ENCODE results near the gene EMC10. TPM values are rescaled to one million over a fixed set of nuclear protein-coding genes. Genes with fewer than 3 reads are reported as not detected.

The EMC10 gene
- total and polyA plus RNA-seq, 2 of the 4 experiments (the other 2 are of a cell fraction): 11.3 to 90.9 TPM

DNA sequence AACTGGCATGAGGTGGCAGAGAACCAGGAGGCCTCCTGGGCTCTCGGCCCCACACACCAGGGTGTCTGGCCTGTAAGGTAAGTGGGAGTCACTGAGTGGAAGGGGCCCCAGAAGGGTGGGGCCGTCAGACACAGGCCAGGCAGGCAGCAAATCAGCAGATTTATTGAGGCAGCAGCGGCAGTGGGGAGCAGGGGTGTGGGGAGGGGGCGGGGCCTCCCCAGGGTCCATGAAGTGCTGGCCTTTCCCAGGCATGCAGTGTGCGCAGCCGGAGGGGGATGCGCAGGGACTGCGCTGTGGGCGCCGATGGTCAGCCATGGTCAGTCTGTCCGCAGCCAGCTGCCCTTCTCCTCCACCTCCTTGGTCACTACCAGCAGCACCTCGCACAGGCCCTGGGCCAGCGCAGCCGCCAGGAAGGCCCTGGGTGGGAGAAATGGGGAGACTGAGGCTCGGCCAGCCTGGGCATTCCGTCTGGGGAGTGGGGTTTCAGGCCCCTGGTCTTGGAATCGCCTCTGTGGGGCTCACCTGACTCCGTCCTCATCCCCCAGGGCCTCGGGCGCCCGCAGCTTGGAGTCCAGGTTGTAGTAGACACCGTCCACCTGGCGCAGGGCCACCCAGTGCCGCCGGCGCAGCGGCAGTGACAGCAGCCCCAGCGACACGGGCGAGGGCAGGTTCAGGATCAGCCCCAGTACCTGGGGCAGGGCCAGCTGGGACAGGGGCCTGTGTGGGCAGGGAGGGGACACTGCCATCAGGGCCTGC lies 29.7 kb downstream of the EMC10 start:
- no TSS peak for BruUV-seq (replicated peaks)
- Histone ChIP-seq H3K27me3 (ENCODE audit: control insufficient read depth, insufficient read depth, low read length) (peaks cover 4% of the 10 kb centered on the region; the same call in 1 of the 2 replicates), H2AFZ (replicated peaks; ENCODE audit: low read length, poor library complexity) (no peak overlapping the region), H4K5ac (ENCODE audit: low read depth, low read length) (no peak overlapping the region), H4K91ac (ENCODE audit: insufficient read depth, low read depth, low read length) (no peak overlapping the region), H3K27ac (ENCODE audit: insufficient read depth, low read length) (no peak overlapping the region), H3K4me3 (ENCODE audit: insufficient read depth, low read depth, low read length) (no peak overlapping the region), H2AK5ac (ENCODE audit: low read depth, low read length) (no peak overlapping the region), H3K79me1 (ENCODE audit: low read depth in 1 of 2, low read length in 2 of 2) (peaks cover 5 to 10% of the 10 kb centered on the region in 2 experiments; a peak in 3 of 4 replicates), H3K9ac (ENCODE audit: low read depth, low read length) (no peak overlapping the region), H3K56ac (ENCODE audit: extremely low read depth, insufficient read depth, low read length) (no peak overlapping the region), H2BK15ac (ENCODE audit: low read depth, low read length) (no peak overlapping the region), H3K23ac (ENCODE audit: low read depth, low read length) (no peak overlapping the region), H4K8ac (ENCODE audit: low read depth in 2 of 2, low read length in 2 of 2) (no peak overlapping the region), H2BK120ac (ENCODE audit: low read depth, low read length) (no peak overlapping the region), H2AK9ac (replicated peaks; ENCODE audit: low read depth, low read length, poor library complexity) (no peak overlapping the region), H3K36me3 (ENCODE audit: control insufficient read depth, insufficient read depth, low read length) (peaks cover 3% of the 10 kb centered on the region; the same call in 1 of the 2 replicates), H2BK20ac (ENCODE audit: low read depth, low read length) (no peak overlapping the region), H3K4me1 (ENCODE audit: control insufficient read depth, insufficient read depth, low read length) (peaks cover 3% of the 10 kb centered on the region), H3K4ac (ENCODE audit: low read depth, low read length) (no peak overlapping the region), H3K18ac (ENCODE audit: low read depth, low read length) (no peak overlapping the region), H3K9me3 (ENCODE audit: control insufficient read depth, insufficient read depth, low read length) (no peaks in the 10 kb centered on the region), H3K14ac (replicated peaks; ENCODE audit: low read depth, low read length) (no peak overlapping the region), H3K4me2 (ENCODE audit: low read depth, low read length) (no peak overlapping the region), H2BK5ac (ENCODE audit: low read depth, low read length, poor library complexity, severe bottlenecking) (no peak overlapping the region), H3K9me1 (ENCODE audit: insufficient read depth, low read length) (no peaks in the 10 kb centered on the region), H4K20me1 (ENCODE audit: insufficient read depth, low read length) (no peaks in the 10 kb centered on the region)
- TF ChIP-seq USF2 (IDR thresholded peaks at IDR 0.05; ENCODE audit: low read depth, low read length): no peak
- no peak for TF ChIP-seq NFE2L2 (IDR thresholded peaks at IDR 0.05; ENCODE audit: low read depth, low read length)
- no peak for TF ChIP-seq MAZ (IDR thresholded peaks at IDR 0.05; ENCODE audit: borderline replicate concordance, low read depth, low read length)
- TF ChIP-seq CHD1 (IDR thresholded peaks at IDR 0.05; ENCODE audit: low read depth, low read length): no peak
- TF ChIP-seq, protein P1, sequence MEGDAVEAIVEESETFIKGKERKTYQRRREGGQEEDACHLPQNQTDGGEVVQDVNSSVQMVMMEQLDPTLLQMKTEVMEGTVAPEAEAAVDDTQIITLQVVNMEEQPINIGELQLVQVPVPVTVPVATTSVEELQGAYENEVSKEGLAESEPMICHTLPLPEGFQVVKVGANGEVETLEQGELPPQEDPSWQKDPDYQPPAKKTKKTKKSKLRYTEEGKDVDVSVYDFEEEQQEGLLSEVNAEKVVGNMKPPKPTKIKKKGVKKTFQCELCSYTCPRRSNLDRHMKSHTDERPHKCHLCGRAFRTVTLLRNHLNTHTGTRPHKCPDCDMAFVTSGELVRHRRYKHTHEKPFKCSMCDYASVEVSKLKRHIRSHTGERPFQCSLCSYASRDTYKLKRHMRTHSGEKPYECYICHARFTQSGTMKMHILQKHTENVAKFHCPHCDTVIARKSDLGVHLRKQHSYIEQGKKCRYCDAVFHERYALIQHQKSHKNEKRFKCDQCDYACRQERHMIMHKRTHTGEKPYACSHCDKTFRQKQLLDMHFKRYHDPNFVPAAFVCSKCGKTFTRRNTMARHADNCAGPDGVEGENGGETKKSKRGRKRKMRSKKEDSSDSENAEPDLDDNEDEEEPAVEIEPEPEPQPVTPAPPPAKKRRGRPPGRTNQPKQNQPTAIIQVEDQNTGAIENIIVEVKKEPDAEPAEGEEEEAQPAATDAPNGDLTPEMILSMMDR (conservative IDR thresholded peaks at IDR 0.05; ENCODE audit: low read depth, low read length): no peak
- no peak for TF ChIP-seq MXI1 (IDR thresholded peaks at IDR 0.05; ENCODE audit: borderline replicate concordance, low read depth, low read length)
- no peak for TF ChIP-seq RAD21 (IDR thresholded peaks at IDR 0.05; ENCODE audit: low read length)
- TF ChIP-seq RFX5 (IDR thresholded peaks at IDR 0.05; ENCODE audit: low read depth, low read length): no peak
- TF ChIP-seq FOS (IDR thresholded peaks at IDR 0.05; ENCODE audit: low read depth, low read length): no peak
- TF ChIP-seq, protein P2, sequence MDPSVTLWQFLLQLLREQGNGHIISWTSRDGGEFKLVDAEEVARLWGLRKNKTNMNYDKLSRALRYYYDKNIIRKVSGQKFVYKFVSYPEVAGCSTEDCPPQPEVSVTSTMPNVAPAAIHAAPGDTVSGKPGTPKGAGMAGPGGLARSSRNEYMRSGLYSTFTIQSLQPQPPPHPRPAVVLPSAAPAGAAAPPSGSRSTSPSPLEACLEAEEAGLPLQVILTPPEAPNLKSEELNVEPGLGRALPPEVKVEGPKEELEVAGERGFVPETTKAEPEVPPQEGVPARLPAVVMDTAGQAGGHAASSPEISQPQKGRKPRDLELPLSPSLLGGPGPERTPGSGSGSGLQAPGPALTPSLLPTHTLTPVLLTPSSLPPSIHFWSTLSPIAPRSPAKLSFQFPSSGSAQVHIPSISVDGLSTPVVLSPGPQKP (IDR thresholded peaks at IDR 0.05; ENCODE audit: borderline replicate concordance, low read depth, low read length): no peak
- TF ChIP-seq SMC3 (IDR thresholded peaks at IDR 0.05; ENCODE audit: low read depth, low read length): no peak
- TF ChIP-seq BHLHE40 (IDR thresholded peaks at IDR 0.05; ENCODE audit: low read depth, low read length): no peak
- ChIA-PET CTCF (no interaction called here), POLR2A (ENCODE audit: unreplicated experiment) (no interaction called here)
- intact Hi-C loops (cut with micrococcal nuclease): no loop called here
- no peak for DNase-seq
- ATAC-seq (ENCODE audit: low read depth): no peak
- in situ Hi-C loops (cut with MboI; ENCODE audit: low sequenced_read_pairs): no loop called here
- dilution Hi-C loops (cut with HindIII; ENCODE audit: low sequenced_read_pairs, unreplicated experiment): no loop called here
- WGBS, 2 experiments (ENCODE audit: extremely low coverage in 2 of 2, insufficient read length in 1 of 2): 90% methylated on average over 9 of the region's 30 CpGs; no CpG with 5 or more reads in 1 of the 2 experiments

Data from IMR-90 (cell line).